Activated CD4-positive, alpha-beta memory T cell treated with anti-CD3 and anti-CD28 coated beads for 36 hours (primary cell): Measurements from ENCODE around the gene BCL2. TPM values are rescaled to one million over a fixed set of nuclear protein-coding genes. Genes with fewer than 3 reads are reported as not detected.
"Not testable (repeated sequence)": the region's sequence is repeated elsewhere in the genome, so short reads cannot be mapped to it uniquely, and the experiment has no call there.

Source experiments
- CTCF ChIA-PET: fragments of 350-600 bp; sonication (Branson Sonifier 250); formaldehyde crosslinking; loops from one replicate; lab custom pipeline; 2021; ENCODE audit warnings: antibody characterized with exemption, inconsistent platforms; lab: Charles Lee
- POLR2A ChIA-PET: fragments of 350-600 bp; sonication (Branson Sonifier 250); formaldehyde crosslinking; loops from one replicate; lab custom pipeline; 2021; ENCODE audit warnings: antibody characterized with exemption; lab: Charles Lee
- DNase-seq: peaks from one replicate; pipeline ENCODE4 v3.0.0-alpha.2; 2020
- H3K27ac Mint-ChIP-seq: one replicate; pipeline ENCODE4 v1.8.0; 2021; ENCODE audit warnings: mixed read lengths
- H3K27me3 Mint-ChIP-seq: one replicate; pipeline ENCODE4 v1.8.0; 2021; ENCODE audit warnings: mixed read lengths
- H3K36me3 Mint-ChIP-seq: one replicate; pipeline ENCODE4 v1.8.0; 2021; ENCODE audit warnings: mixed read lengths
- H3K4me1 Mint-ChIP-seq: one replicate; pipeline ENCODE4 v1.8.0; 2021; ENCODE audit warnings: low read depth, mixed read lengths
- H3K4me3 Mint-ChIP-seq: one replicate; pipeline ENCODE4 v1.8.0; 2021; ENCODE audit warnings: mild to moderate bottlenecking, mixed read lengths
- H3K9me3 Mint-ChIP-seq: one replicate; pipeline ENCODE4 v1.8.0; 2021; ENCODE audit warnings: mixed read lengths
- intact Hi-C: fragments of 100-400 bp; cut with micrococcal nuclease; formaldehyde crosslinking; loops from one replicate; pipeline ENCODE4 v1.15.1; 2023
- total RNA-seq, 2 experiments: library from RNA; stranded (reverse); gene quantifications; one replicate each; pipeline ENCODE4 v1.2.3, GENCODE V29; 2021

The BCL2 gene
- total RNA-seq, 2 experiments from 2014 or later = 66.9 to 67.9 TPM

- H3K4me1 Mint-ChIP-seq = peaks cover 92% of the 10 kb centered on the region
- intact Hi-C loops = no loop called here
- ChIA-PET CTCF (interaction anchor here (2.1 kb wide), 1 partner anchor 111 kb away, joined by 6 read pairs; no protein-coding TSS in a partner anchor), POLR2A (interaction anchor here (1.2 to 2.2 kb wide), 6 partner anchors 43 to 112 kb away, joined by 3 to 8 read pairs (median 5); no protein-coding TSS in a partner anchor)
- H3K36me3 Mint-ChIP-seq = peaks cover 30% of the 10 kb centered on the region
- peak overlapping the region; percentile 95 for H3K27ac Mint-ChIP-seq
- DNase-seq = no peak
- peak overlapping the region; percentile 63 for H3K4me3 Mint-ChIP-seq
- no peaks in the 10 kb centered on the region for H3K9me3 Mint-ChIP-seq
- H3K27me3 Mint-ChIP-seq = no peaks in the 10 kb centered on the region
These were observed 113.0 kb downstream of the BCL2 start for GRCh38 chr18:63206433-63207142.

GRCh38 chr18:63205791-63206252 is 113.7 kb downstream of the BCL2 start:
- peak overlapping the region; percentile 63 for H3K4me3 Mint-ChIP-seq
- no peaks in the 10 kb centered on the region for H3K27me3 Mint-ChIP-seq
- POLR2A ChIA-PET = interaction anchor here (0.6 to 2.2 kb wide), 5 partner anchors 42 to 112 kb away, joined by 3 to 8 read pairs (median 4); no protein-coding TSS in a partner anchor
- peak; percentile 50 for DNase-seq
- H3K36me3 Mint-ChIP-seq = peaks cover 26% of the 10 kb centered on the region
- peaks cover 90% of the 10 kb centered on the region for H3K4me1 Mint-ChIP-seq
- CTCF ChIA-PET = interaction anchor here (1.3 to 2.1 kb wide), 2 partner anchors 44 to 112 kb away, joined by 4 to 6 read pairs; no protein-coding TSS in a partner anchor
- intact Hi-C loops = no loop called here
- no peaks in the 10 kb centered on the region for H3K9me3 Mint-ChIP-seq
- H3K27ac Mint-ChIP-seq = peak overlapping the region; percentile 95

- DNase-seq = no peak
- Mint-ChIP-seq H3K27ac (peak overlapping the region; percentile 95), H3K9me3 (no peaks in the 10 kb centered on the region), H3K4me1 (peaks cover 71% of the 10 kb centered on the region), H3K4me3 (no peak overlapping the region), H3K27me3 (no peaks in the 10 kb centered on the region), H3K36me3 (peaks cover 11% of the 10 kb centered on the region)
- ChIA-PET POLR2A (interaction anchor here (0.9 to 2.2 kb wide), 4 partner anchors 10 to 114 kb away, joined by 3 to 7 read pairs (median 5); no protein-coding TSS in a partner anchor), CTCF (interaction anchor here (0.8 to 3.2 kb wide), 6 partner anchors 8 to 115 kb away, joined by 3 to 17 read pairs (median 4); partner anchors contain the start of gene BCL2)
- intact Hi-C loops = no loop called here
These were observed 116.1 kb downstream of the BCL2 start for GRCh38 chr18:63203497-63203896.

DNA sequence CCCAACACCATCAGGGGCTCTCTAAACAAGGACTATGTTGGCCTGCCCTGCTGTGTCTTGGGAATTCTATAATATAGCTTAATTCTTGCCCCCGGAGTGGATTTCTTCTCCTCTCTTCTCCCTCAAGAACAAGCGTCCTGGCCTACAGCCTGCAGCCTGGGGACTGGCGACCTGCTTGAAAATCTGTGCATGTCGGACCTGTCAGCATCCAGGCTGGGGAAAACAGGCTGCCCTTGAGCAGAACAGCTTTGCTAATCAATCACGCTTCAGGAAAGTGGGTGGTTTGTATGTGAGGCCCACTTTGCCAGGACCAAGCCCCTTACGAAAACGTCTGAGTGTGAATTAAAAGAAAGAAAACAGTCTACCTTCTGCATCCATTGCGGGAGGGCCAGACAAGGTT is 116.7 kb downstream of the BCL2 start:
- Mint-ChIP-seq H3K27ac (peak overlapping the region; percentile 62), H3K9me3 (no peaks in the 10 kb centered on the region), H3K4me3 (no peak overlapping the region), H3K4me1 (peaks cover 65% of the 10 kb centered on the region), H3K36me3 (peaks cover 11% of the 10 kb centered on the region), H3K27me3 (no peaks in the 10 kb centered on the region)
- no peak for DNase-seq
- intact Hi-C loops = no loop called here
- ChIA-PET CTCF (interaction anchor here (0.9 to 3.2 kb wide), 5 partner anchors 48 to 116 kb away, joined by 3 to 17 read pairs (median 3); partner anchors contain the start of gene BCL2), POLR2A (interaction anchor here (0.6 to 2.2 kb wide), 3 partner anchors 11 to 115 kb away, joined by 3 to 5 read pairs (median 5); no protein-coding TSS in a partner anchor)

DNA sequence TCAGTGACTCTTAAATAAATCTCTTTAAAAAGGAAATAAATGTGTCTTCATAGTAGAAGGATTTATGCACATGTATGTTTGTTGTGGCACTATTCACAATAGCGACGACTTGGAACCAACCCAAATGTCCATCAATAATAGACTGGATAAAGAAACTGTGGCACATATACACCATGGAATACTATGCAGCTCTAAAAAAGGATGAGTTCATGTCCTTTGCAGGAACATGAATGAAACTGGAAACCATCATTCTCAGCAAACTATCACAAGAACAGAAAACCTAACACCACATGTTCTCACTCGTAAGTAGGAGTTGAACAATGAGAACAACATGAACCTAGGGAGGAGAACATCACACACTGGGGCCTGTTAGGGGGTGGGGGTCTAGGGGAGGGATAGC is 118.1 kb downstream of the BCL2 start:
- H3K4me3 Mint-ChIP-seq, H3K36me3 Mint-ChIP-seq, DNase-seq, POLR2A ChIA-PET, intact Hi-C loops, H3K9me3 Mint-ChIP-seq, H3K27ac Mint-ChIP-seq, H3K27me3 Mint-ChIP-seq: not testable (repeated sequence)
- H3K4me1 Mint-ChIP-seq = peaks cover 51% of the 10 kb centered on the region
- CTCF ChIA-PET = interaction anchor here (1.1 to 2.4 kb wide), 4 partner anchors 10 to 117 kb away, joined by 3 to 7 read pairs (median 6); no protein-coding TSS in a partner anchor

GRCh38 chr18:63199743-63200241 is 119.8 kb downstream of the BCL2 start:
- no peak overlapping the region for H3K4me3 Mint-ChIP-seq
- ChIA-PET POLR2A (interaction anchor here (0.6 to 1.9 kb wide), 8 partner anchors 10 to 46 kb away, joined by 3 to 10 read pairs (median 4); no protein-coding TSS in a partner anchor), CTCF (interaction anchor here (1.1 to 2.4 kb wide), 4 partner anchors 10 to 119 kb away, joined by 3 to 7 read pairs (median 6); no protein-coding TSS in a partner anchor)
- no peaks in the 10 kb centered on the region for H3K9me3 Mint-ChIP-seq
- H3K27ac Mint-ChIP-seq = no peak overlapping the region
- no peaks in the 10 kb centered on the region for H3K36me3 Mint-ChIP-seq
- H3K27me3 Mint-ChIP-seq = no peaks in the 10 kb centered on the region
- intact Hi-C loops = loop anchor here (1.0 kb wide), 4 partner anchors 14 to 116 kb away; no protein-coding TSS in a partner anchor
- DNase-seq = peak; percentile 59
- H3K4me1 Mint-ChIP-seq = peaks cover 41% of the 10 kb centered on the region

DNA sequence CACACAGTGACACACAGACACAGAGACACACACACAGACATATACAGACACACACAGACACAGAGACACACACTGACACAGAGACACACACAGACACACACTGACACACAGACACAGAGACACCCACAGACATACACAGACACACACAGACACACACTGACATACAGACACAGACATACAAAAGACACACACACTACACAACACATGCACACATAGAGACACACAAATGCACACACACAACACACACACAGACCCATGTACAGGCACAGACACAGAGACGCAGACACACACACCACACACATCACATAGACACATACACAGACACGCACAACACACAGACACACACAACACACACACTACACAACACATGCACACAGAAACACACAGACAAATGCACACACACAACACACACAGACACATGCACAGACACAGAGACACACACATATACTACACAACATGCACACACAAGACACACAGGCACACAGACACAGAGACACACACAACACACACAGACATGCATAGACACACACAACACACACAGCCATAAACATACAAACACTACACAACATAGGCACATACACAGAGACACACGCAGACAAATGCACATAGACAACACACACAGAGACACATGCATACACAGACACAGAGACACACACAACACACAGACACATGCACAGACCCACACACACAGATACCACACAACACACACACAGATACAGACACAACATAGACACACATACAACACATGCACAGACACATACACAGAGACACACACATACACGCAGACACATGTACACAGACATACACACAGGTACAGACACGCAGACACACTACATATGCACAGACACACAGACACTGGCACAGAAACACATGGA is 120.5 kb downstream of the BCL2 start:
- no peak for DNase-seq
- ChIA-PET CTCF (interaction anchor here (2.2 to 2.4 kb wide), 2 partner anchors 44 to 119 kb away, joined by 7 read pairs; no protein-coding TSS in a partner anchor), POLR2A (interaction anchor here (0.7 to 1.9 kb wide), 6 partner anchors 9 to 45 kb away, joined by 3 to 10 read pairs (median 4); no protein-coding TSS in a partner anchor)
- Mint-ChIP-seq H3K4me3 (no peak overlapping the region), H3K36me3 (no peaks in the 10 kb centered on the region), H3K27me3 (no peaks in the 10 kb centered on the region), H3K27ac (no peak overlapping the region), H3K4me1 (peaks cover 35% of the 10 kb centered on the region), H3K9me3 (no peaks in the 10 kb centered on the region)
- intact Hi-C loops = no loop called here

- no peak for DNase-seq
- no peaks in the 10 kb centered on the region for H3K36me3 Mint-ChIP-seq
- H3K27me3 Mint-ChIP-seq = no peaks in the 10 kb centered on the region
- peaks cover 31% of the 10 kb centered on the region for H3K4me1 Mint-ChIP-seq
- no peaks in the 10 kb centered on the region for H3K9me3 Mint-ChIP-seq
- no peak overlapping the region for H3K4me3 Mint-ChIP-seq
- ChIA-PET CTCF (interaction anchor here (0.7 to 4.5 kb wide), 5 partner anchors 43 to 120 kb away, joined by 3 to 27 read pairs (median 4); partner anchors contain the start of gene BCL2), POLR2A (interaction anchor here (1.3 to 3.6 kb wide), 6 partner anchors 11 to 120 kb away, joined by 3 to 28 read pairs (median 10); partner anchors contain the start of gene BCL2)
- H3K27ac Mint-ChIP-seq = no peak overlapping the region
- intact Hi-C loops = no loop called here
These were observed 121.3 kb downstream of the BCL2 start for GRCh38 chr18:63198098-63198760.

DNA sequence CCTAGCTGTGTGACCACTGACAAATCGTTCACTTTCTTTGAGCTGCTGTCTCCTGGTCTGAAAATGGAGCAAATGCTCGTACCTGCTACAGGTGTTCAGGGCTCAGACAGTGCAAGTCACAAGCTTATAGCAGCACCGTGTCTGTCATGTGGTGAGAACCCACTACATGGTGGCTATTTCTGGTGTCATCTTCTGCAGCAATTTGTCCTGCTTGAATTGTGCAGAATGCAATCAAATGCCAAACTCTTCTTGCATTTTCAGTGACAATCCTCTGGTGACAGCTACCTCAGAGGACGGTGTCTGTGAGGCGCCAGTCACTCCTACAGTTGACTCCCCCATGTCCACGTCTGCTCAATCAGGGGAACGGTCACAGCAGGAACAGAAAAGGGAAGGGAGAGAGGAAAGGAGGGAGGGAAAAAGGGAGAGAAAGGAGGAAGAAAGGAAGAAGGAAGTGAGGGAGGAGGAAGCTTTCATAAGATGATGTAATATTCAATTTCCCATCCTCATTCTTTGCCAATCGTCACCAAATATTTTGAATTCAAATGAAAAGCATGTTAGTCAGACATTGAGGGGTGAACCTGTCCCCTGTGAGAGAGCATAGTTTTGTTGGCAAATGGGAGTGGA is 122.2 kb downstream of the BCL2 start:
- intact Hi-C loops = loop anchor here (2.0 kb wide), 1 partner anchor 65 kb away; no protein-coding TSS in a partner anchor
- DNase-seq = peak; percentile 43
- Mint-ChIP-seq H3K9me3 (no peaks in the 10 kb centered on the region), H3K4me3 (no peak overlapping the region), H3K36me3 (peaks cover 3% of the 10 kb centered on the region), H3K27me3 (no peaks in the 10 kb centered on the region), H3K4me1 (peaks cover 32% of the 10 kb centered on the region), H3K27ac (no peak overlapping the region)
- POLR2A ChIA-PET = interaction anchor here (0.8 to 3.6 kb wide), 9 partner anchors 11 to 121 kb away, joined by 3 to 28 read pairs (median 6); partner anchors contain the start of gene BCL2
- CTCF ChIA-PET = interaction anchor here (0.7 to 4.5 kb wide), 10 partner anchors 15 to 121 kb away, joined by 3 to 27 read pairs (median 5); partner anchors contain the start of gene BCL2
